Smooth muscle cell (in vitro differentiated cells): ENCODE measurements around the gene NOD2. TPM values are rescaled to one million over a fixed set of nuclear protein-coding genes. Genes with fewer than 3 reads are reported as not detected.

ENCODE experiments used
- DNase-seq: peaks from one replicate; lab custom pipeline; 2025; ENCODE audit not compliant: unreplicated experiment; lab: John Stamatoyannopoulos, UW
- H2AFZ ChIP-seq: fragments of 200-600 bp; sonication (generic); 2 replicates; pipeline ENCODE4 v1.6.0; 2016; ENCODE audit warnings: antibody characterized with exemption, low read depth, mild to moderate bottlenecking
- H3F3A ChIP-seq: fragments of 200-600 bp; sonication (generic); 2 replicates; pipeline ENCODE4 v1.6.0; 2017; ENCODE audit warnings: antibody characterized with exemption, low read depth
- H3K27ac ChIP-seq: fragments of 200-600 bp; sonication (generic); 2 replicates; pipeline ENCODE4 v1.5.1; 2016; ENCODE audit warnings: low read depth, mild to moderate bottlenecking
- H3K27me3 ChIP-seq: fragments of 200-600 bp; sonication (generic); 2 replicates; pipeline ENCODE4 v1.6.1; 2016; ENCODE audit warnings: low read depth, mild to moderate bottlenecking
- H3K36me3 ChIP-seq: fragments of 200-600 bp; sonication (generic); 2 replicates; pipeline ENCODE4 v1.5.1; 2016; ENCODE audit warnings: low read depth
- H3K4me1 ChIP-seq: fragments of 200-600 bp; sonication (generic); 2 replicates; pipeline ENCODE4 v1.5.1; 2016; ENCODE audit warnings: low read depth
- H3K4me2 ChIP-seq: fragments of 200-600 bp; sonication (generic); 2 replicates; pipeline ENCODE4 v1.6.0; 2016; ENCODE audit warnings: mild to moderate bottlenecking
- H3K4me3 ChIP-seq: fragments of 200-600 bp; sonication (generic); 2 replicates; pipeline ENCODE4 v1.5.1; 2016; ENCODE audit warnings: mild to moderate bottlenecking
- H3K79me2 ChIP-seq: fragments of 200-600 bp; sonication (generic); 2 replicates; pipeline ENCODE4 v1.6.0; 2016; ENCODE audit warnings: low read depth, mild to moderate bottlenecking
- H3K9ac ChIP-seq: fragments of 200-600 bp; sonication (generic); 2 replicates; pipeline ENCODE4 v1.6.0; 2016; ENCODE audit warnings: low read depth
- H3K9me3 ChIP-seq: fragments of 200-600 bp; sonication (generic); replicated peaks from 2 replicates; pipeline ENCODE4 v1.5.1; 2016; ENCODE audit warnings: low read depth
- H4K20me1 ChIP-seq: fragments of 200-600 bp; sonication (generic); 2 replicates; pipeline ENCODE4 v1.6.0; 2016; ENCODE audit warnings: low read depth
- WGBS: methylation state at CpG from one replicate; pipeline ENCODE4 v1.1.7; 2016; ENCODE audit warnings: low lambda C conversion rate; 5-methylcytosine and 5-hydroxymethylcytosine counted together
- polyA plus RNA-seq: library from polyadenylated mRNA; unstranded; fragments of >200 nt; fragmentation: Nextera tagmentation; extraction: Ambion mirVana; gene quantifications from 2 replicates; pipeline ENCODE4 v1.2.1, GENCODE V29; 2016
- total RNA-seq: library from RNA; depleted of rRNA; stranded (reverse); fragments of >200 nt; gene quantifications from 2 replicates; pipeline ENCODE4 v1.2.3, GENCODE V29; 2014
- TF ChIP-seq, protein P1 (sequence below): fragments of 200-600 bp; sonication (generic); IDR thresholded peaks from 2 replicates; pipeline ENCODE4 v1.5.1; 2017; ENCODE audit warnings: borderline replicate concordance, mild to moderate bottlenecking, antibody characterized with exemption; ENCODE audit not compliant: insufficient read depth, poor library complexity, severe bottlenecking

The NOD2 gene
- total and polyA plus RNA-seq, 2 experiments from 2014 or later: 0.90 TPM; not detected in 1

GRCh38 chr16:50711040-50711439 lies 17.6 kb downstream of the NOD2 start:
- TF ChIP-seq, protein P1, sequence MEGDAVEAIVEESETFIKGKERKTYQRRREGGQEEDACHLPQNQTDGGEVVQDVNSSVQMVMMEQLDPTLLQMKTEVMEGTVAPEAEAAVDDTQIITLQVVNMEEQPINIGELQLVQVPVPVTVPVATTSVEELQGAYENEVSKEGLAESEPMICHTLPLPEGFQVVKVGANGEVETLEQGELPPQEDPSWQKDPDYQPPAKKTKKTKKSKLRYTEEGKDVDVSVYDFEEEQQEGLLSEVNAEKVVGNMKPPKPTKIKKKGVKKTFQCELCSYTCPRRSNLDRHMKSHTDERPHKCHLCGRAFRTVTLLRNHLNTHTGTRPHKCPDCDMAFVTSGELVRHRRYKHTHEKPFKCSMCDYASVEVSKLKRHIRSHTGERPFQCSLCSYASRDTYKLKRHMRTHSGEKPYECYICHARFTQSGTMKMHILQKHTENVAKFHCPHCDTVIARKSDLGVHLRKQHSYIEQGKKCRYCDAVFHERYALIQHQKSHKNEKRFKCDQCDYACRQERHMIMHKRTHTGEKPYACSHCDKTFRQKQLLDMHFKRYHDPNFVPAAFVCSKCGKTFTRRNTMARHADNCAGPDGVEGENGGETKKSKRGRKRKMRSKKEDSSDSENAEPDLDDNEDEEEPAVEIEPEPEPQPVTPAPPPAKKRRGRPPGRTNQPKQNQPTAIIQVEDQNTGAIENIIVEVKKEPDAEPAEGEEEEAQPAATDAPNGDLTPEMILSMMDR: no peak
- 95% methylated on average over 21 of the region's 21 CpGs for WGBS
- no peak for DNase-seq
- H3F3A ChIP-seq: no peaks in the 10 kb centered on the region
- no peak overlapping the region for H3K27ac ChIP-seq
- H3K79me2 ChIP-seq: no peaks in the 10 kb centered on the region
- no peak overlapping the region for H3K4me2 ChIP-seq
- H3K4me1 ChIP-seq: no peaks in the 10 kb centered on the region
- no peak overlapping the region for H3K4me3 ChIP-seq
- no peaks in the 10 kb centered on the region for H3K36me3 ChIP-seq
- no peaks in the 10 kb centered on the region for H3K27me3 ChIP-seq
- no peaks in the 10 kb centered on the region for H3K9me3 ChIP-seq
- no peaks in the 10 kb centered on the region for H4K20me1 ChIP-seq
- no peak overlapping the region for H3K9ac ChIP-seq
- H2AFZ ChIP-seq: no peak overlapping the region

DNA sequence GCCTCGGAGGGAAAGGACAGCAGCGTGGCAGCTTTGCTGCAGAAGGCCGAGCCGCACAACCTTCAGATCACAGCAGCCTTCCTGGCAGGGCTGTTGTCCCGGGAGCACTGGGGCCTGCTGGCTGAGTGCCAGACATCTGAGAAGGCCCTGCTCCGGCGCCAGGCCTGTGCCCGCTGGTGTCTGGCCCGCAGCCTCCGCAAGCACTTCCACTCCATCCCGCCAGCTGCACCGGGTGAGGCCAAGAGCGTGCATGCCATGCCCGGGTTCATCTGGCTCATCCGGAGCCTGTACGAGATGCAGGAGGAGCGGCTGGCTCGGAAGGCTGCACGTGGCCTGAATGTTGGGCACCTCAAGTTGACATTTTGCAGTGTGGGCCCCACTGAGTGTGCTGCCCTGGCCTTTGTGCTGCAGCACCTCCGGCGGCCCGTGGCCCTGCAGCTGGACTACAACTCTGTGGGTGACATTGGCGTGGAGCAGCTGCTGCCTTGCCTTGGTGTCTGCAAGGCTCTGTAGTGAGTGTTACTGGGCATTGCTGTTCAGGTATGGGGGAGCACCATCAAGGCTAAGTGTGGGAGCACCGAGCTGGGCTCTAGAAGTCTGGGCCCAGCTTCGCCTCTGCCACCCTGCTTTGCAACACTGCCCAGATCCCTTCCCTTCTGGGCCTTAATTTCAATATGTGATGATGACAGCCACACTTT lies 18.6 kb downstream of the NOD2 start:
- TF ChIP-seq, protein P1: no peak
- Histone ChIP-seq H2AFZ (no peak overlapping the region), H3K9ac (no peak overlapping the region), H3K27ac (no peak overlapping the region), H4K20me1 (no peaks in the 10 kb centered on the region), H3K4me3 (no peak overlapping the region), H3K4me1 (no peaks in the 10 kb centered on the region), H3F3A (no peaks in the 10 kb centered on the region), H3K79me2 (no peaks in the 10 kb centered on the region), H3K27me3 (no peaks in the 10 kb centered on the region), H3K4me2 (no peak overlapping the region), H3K36me3 (no peaks in the 10 kb centered on the region), H3K9me3 (no peaks in the 10 kb centered on the region)
- 92% methylated on average over 25 of the region's 25 CpGs for WGBS
- DNase-seq: no peak

DNA sequence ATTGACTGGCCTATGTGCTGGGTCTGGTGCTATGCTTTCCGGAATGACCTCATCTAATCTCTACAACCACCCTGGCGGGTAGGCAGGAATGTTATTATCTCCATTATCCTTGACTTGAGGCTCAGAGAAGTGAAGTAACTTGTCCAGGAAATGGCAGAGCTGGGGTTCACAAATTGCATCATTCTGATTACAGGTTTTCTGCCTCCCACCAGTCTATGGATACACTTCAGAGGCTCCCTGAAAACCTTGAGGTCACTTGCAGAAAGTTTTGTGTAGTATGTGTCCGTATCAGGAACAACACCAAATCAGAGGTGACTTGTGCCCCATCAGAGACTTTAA lies 19.1 kb downstream of the NOD2 start:
- TF ChIP-seq, protein P1: no peak
- Histone ChIP-seq H3K4me2 (no peak overlapping the region), H3K27ac (no peak overlapping the region), H3K79me2 (no peaks in the 10 kb centered on the region), H3K36me3 (no peaks in the 10 kb centered on the region), H3K9ac (no peak overlapping the region), H3K4me1 (no peaks in the 10 kb centered on the region), H2AFZ (no peak overlapping the region), H3K27me3 (no peaks in the 10 kb centered on the region), H3K9me3 (no peaks in the 10 kb centered on the region), H4K20me1 (no peaks in the 10 kb centered on the region), H3K4me3 (no peak overlapping the region), H3F3A (no peaks in the 10 kb centered on the region)
- WGBS: 34% methylated on average over 3 of the region's 3 CpGs
- no peak for DNase-seq

DNA sequence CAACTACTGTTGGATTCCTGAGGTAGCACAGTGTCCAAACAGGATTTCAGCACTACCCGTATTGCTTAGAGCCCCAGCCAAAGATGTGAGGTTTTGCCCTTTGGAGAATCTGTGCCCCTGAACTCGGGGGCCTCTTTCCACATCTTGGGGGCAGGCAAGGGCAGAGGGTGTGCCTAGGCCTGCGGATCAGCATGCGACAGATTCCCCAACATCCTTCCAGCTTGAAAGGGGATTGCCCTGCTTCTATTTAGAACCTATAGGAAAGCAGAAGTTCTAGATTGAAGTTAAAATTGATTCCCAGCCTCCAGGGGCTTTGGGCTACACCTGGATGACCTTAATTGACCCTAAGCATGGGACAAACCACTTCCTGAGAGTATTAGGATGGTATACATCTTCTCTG lies 19.6 kb downstream of the NOD2 start:
- Histone ChIP-seq H3K4me3 (no peak overlapping the region), H3K4me2 (no peak overlapping the region), H3K36me3 (no peaks in the 10 kb centered on the region), H4K20me1 (no peaks in the 10 kb centered on the region), H3F3A (no peaks in the 10 kb centered on the region), H3K9me3 (no peaks in the 10 kb centered on the region), H3K4me1 (no peaks in the 10 kb centered on the region), H3K9ac (no peak overlapping the region), H3K27me3 (no peaks in the 10 kb centered on the region), H3K79me2 (no peaks in the 10 kb centered on the region), H2AFZ (no peak overlapping the region), H3K27ac (no peak overlapping the region)
- no peak for DNase-seq
- TF ChIP-seq, protein P1: no peak
- 78% methylated on average over 4 of the region's 4 CpGs for WGBS
